ENCODE results near the gene CUBN.
A peak's percentile ranks its signal among the peaks of the same experiment; 100 is the strongest.
"Not testable (repeated sequence)": the region's sequence is repeated elsewhere in the genome, so short reads cannot be mapped to it uniquely, and the experiment has no call there.

CUBN gene

GRCh38 chr10:17013131-17013983, 116.3 kb downstream of the CUBN start:
- not testable (repeated sequence) for DNase-seq (ENCODE audit: low read depth)

- not testable (repeated sequence) for DNase-seq (ENCODE audit: low read depth)
Observed at GRCh38 chr10:17012731-17013130, 116.9 kb downstream of the CUBN start.

GRCh38 chr10:17010363-17011145, 119.1 kb downstream of the CUBN start:
- no peak for DNase-seq (ENCODE audit: low read depth)

- peak; percentile 71 for DNase-seq (ENCODE audit: low read depth)
Observed at GRCh38 chr10:17009212-17009700, 120.4 kb downstream of the CUBN start.

GRCh38 chr10:17007418-17007770, 122.2 kb downstream of the CUBN start:
- DNase-seq (ENCODE audit: low read depth): no peak

- no peak for DNase-seq (ENCODE audit: low read depth)
Observed at GRCh38 chr10:17006631-17007417, 122.8 kb downstream of the CUBN start.

GRCh38 chr10:17005621-17006566, 123.7 kb downstream of the CUBN start:
- DNase-seq (ENCODE audit: low read depth): no peak

GRCh38 chr10:17004801-17005380, 124.7 kb downstream of the CUBN start:
- no peak for DNase-seq (ENCODE audit: low read depth)

- no peak for DNase-seq (ENCODE audit: low read depth)
Observed at GRCh38 chr10:17003651-17004286, 125.8 kb downstream of the CUBN start.

GRCh38 chr10:17003151-17003550, 126.5 kb downstream of the CUBN start:
- peak; percentile 84 for DNase-seq (ENCODE audit: low read depth)

- DNase-seq (ENCODE audit: low read depth): peak; percentile 100
Observed at GRCh38 chr10:17001961-17002749, 127.5 kb downstream of the CUBN start.

GRCh38 chr10:17001297-17001744, 128.3 kb downstream of the CUBN start:
- no peak for DNase-seq (ENCODE audit: low read depth)

GRCh38 chr10:16999665-17000451, 129.8 kb downstream of the CUBN start:
- no peak for DNase-seq (ENCODE audit: low read depth)

GRCh38 chr10:16996530-16996964, 133.1 kb downstream of the CUBN start:
- DNase-seq (ENCODE audit: low read depth): no peak

GRCh38 chr10:16995867-16996529, 133.6 kb downstream of the CUBN start:
- peak; percentile 46 for DNase-seq (ENCODE audit: low read depth)

GRCh38 chr10:16993186-16993585, 136.4 kb downstream of the CUBN start:
- DNase-seq (ENCODE audit: low read depth): no peak

GRCh38 chr10:16992611-16993119, 136.9 kb downstream of the CUBN start:
- DNase-seq (ENCODE audit: low read depth): no peak

GRCh38 chr10:16991011-16991410, 138.6 kb downstream of the CUBN start:
- DNase-seq (ENCODE audit: low read depth): no peak
